Breast epithelium (tissue), 3 donors: ENCODE results near the gene BNC1.

Experiments used
- POLR2A ChIP-seq: fragments of 450-650 bp; IDR thresholded peaks from one replicate; pipeline ENCODE4 v1.6.1; 2016; ENCODE audit warnings: antibody characterized with exemption, mild to moderate bottlenecking, moderate library complexity
- POLR2AphosphoS5 ChIP-seq, 3 donors: sonication (generic); formaldehyde crosslinking; IDR thresholded peaks; one replicate each; pipeline ENCODE4 v1.6.1; 2017; ENCODE audit warnings: antibody characterized with exemption in 3 of 3
- TF ChIP-seq, protein P1 (sequence below), 3 donors: fragments of 450-650 bp; IDR thresholded peaks; one replicate each; pipeline ENCODE4 v1.5.1; 2016 to 2017; ENCODE audit warnings: antibody characterized with exemption in 3 of 3, mild to moderate bottlenecking in 3 of 3, moderate library complexity in 3 of 3

- TF ChIP-seq, protein P1, sequence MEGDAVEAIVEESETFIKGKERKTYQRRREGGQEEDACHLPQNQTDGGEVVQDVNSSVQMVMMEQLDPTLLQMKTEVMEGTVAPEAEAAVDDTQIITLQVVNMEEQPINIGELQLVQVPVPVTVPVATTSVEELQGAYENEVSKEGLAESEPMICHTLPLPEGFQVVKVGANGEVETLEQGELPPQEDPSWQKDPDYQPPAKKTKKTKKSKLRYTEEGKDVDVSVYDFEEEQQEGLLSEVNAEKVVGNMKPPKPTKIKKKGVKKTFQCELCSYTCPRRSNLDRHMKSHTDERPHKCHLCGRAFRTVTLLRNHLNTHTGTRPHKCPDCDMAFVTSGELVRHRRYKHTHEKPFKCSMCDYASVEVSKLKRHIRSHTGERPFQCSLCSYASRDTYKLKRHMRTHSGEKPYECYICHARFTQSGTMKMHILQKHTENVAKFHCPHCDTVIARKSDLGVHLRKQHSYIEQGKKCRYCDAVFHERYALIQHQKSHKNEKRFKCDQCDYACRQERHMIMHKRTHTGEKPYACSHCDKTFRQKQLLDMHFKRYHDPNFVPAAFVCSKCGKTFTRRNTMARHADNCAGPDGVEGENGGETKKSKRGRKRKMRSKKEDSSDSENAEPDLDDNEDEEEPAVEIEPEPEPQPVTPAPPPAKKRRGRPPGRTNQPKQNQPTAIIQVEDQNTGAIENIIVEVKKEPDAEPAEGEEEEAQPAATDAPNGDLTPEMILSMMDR (IDR thresholded peaks at IDR 0.05): no peak
- TF ChIP-seq POLR2A: no peak
- TF ChIP-seq POLR2AphosphoS5 (IDR thresholded peaks at IDR 0.05): no peak
Observed at GRCh38 chr15:83283138-83283812, 1.2 kb downstream of the BNC1 start.
